Mesodermal cell (in vitro differentiated cells): ENCODE measurements around the gene SLC27A1. TPM values are rescaled to one million over a fixed set of nuclear protein-coding genes. Genes with fewer than 3 reads are reported as not detected.

Experiments used
- H3K27ac ChIP-seq: 2 replicates; pipeline ENCODE4 v1.7.0; 2013; ENCODE audit warnings: mild to moderate bottlenecking, low read depth, low read length, moderate library complexity; ENCODE audit not compliant: severe bottlenecking
- H3K36me3 ChIP-seq: 2 replicates; pipeline ENCODE4 v1.7.1; 2013; ENCODE audit warnings: mild to moderate bottlenecking, low read length, moderate library complexity; ENCODE audit not compliant: control insufficient read depth, insufficient read depth
- H3K4me1 ChIP-seq: one replicate; pipeline ENCODE4 v1.7.1; 2013; ENCODE audit warnings: mild to moderate bottlenecking, low read length; ENCODE audit not compliant: insufficient read depth, control insufficient read depth, poor library complexity, severe bottlenecking
- H3K4me3 ChIP-seq: 2 replicates; pipeline ENCODE4 v1.7.0; 2013; ENCODE audit warnings: low read length, control low read depth, mild to moderate bottlenecking; ENCODE audit not compliant: insufficient read depth, poor library complexity, severe bottlenecking; ENCODE audit errors: extremely low read depth
- H3K9me3 ChIP-seq: 2 replicates; pipeline ENCODE4 v1.7.1; 2013; ENCODE audit warnings: mild to moderate bottlenecking, low read length, moderate library complexity; ENCODE audit not compliant: control insufficient read depth
- WGBS, 2 experiments: methylation state at CpG; one replicate each; pipeline ENCODE4 v1.1.5; 2013; ENCODE audit warnings: missing lambda C conversion rate in 2 of 2; ENCODE audit not compliant: insufficient coverage in 2 of 2; 5-methylcytosine and 5-hydroxymethylcytosine counted together
- polyA plus RNA-seq, 2 experiments: library from polyadenylated mRNA; stranded (reverse); fragments of 50-300 nt; gene quantifications; one replicate each; pipeline ENCODE4 v1.2.3, GENCODE V29; 2013

Gene SLC27A1
- polyA plus RNA-seq (2013, experiment 1 of 2) = 17.0 TPM
- 12.7 TPM for polyA plus RNA-seq (2013, experiment 2 of 2)

DNA sequence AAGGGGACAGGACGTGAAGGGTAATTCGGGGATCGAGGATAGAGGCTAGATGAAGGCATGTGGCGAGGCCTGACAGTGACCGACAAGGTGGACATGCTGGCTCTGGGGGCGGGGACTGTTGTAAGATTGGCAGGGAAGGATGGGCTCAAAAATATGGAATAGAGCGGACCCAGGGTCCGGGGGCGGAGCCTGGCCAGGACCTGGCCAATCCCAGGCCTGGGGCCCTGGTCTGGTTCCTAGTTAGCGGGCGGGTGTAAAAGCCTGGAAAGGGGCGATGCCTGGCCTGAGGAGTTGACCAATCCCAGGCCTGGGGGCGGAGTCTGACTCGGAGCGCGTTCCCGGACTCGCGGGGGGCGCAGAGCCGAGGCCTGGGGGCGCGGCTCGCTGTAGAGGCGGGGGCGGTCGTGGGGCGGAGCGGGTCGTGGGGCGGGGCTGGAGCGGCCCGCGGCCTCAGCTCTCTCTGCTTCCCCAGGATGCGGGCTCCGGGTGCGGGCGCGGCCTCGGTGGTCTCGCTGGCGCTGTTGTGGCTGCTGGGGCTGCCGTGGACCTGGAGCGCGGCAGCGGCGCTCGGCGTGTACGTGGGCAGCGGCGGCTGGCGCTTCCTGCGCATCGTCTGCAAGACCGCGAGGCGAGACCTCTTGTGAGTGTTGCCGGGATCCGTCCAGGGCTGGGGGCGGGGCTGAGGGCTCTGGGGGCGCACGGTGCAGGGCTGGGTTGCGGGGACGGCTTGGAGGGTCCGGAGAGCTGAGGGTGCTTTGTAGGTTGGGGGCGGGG, at the start of gene SLC27A1:
Gene SLC27A1, plus strand, starts transcription at position 457 of the 774 bp plus-strand sequence. Its CDS starts 17 bp downstream, at position 474.
- 0 to 1% methylated on average over 51 to 54 of the region's 67 CpGs for WGBS, 2 experiments
- Histone ChIP-seq H3K4me1 (peaks cover 22% of the 10 kb centered on the region), H3K36me3 (no peaks in the 10 kb centered on the region), H3K9me3 (no peaks in the 10 kb centered on the region), H3K4me3 (peak within 1 kb of the TSS; percentile 63), H3K27ac (peak within 1 kb of the TSS; percentile 85)

GRCh38 chr19:17421942-17422341, 48.4 kb upstream of the SLC27A1 start:
- peaks cover 17% of the 10 kb centered on the region for H3K36me3 ChIP-seq
- peaks cover 3% of the 10 kb centered on the region for H3K4me1 ChIP-seq
- H3K4me3 ChIP-seq = no peak overlapping the region
- 94 to 100% methylated on average over 2 to 4 of the region's 4 CpGs for WGBS, 2 experiments
- no peak overlapping the region for H3K27ac ChIP-seq
- no peaks in the 10 kb centered on the region for H3K9me3 ChIP-seq

DNA sequence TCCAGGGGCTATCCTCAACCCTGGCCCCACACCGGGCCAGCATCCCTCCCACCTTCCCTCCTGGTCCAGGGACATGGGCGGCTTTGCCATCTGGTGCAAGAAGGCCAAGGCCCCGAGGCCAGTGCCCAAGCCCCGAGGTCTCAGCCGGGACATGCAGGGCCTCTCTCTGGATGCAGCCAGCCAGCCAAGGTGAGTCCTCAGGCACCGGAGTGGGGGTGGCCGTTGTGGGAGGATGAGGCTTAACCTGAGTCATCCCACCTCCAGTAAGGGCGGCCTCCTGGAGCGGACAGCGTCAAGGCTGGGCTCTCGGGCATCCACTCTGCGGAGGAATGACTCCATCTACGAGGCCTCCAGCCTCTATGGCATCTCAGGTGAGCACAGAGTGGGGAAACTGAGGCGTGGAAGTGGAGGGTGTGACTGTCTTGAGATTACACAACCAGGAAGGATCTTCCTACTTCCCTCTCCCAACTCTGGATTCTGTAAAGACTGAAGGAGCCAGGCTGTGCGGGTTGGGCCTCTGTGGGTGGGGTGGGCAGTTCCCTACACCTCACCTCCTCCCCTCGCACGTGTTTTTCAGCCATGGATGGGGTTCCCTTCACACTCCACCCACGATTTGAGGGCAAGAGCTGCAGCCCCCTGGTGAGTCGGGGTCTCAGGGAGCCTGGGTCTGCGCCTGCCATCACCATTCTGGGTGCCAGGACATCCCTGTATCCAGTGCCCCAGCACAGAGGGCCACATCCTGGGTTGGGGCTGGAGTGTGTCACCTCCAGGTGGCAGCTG, 46.7 kb upstream of the SLC27A1 start:
- H3K9me3 ChIP-seq = no peaks in the 10 kb centered on the region
- H3K4me1 ChIP-seq = peaks cover 3% of the 10 kb centered on the region
- H3K36me3 ChIP-seq = peaks cover 17% of the 10 kb centered on the region
- 95 to 97% methylated on average over 14 to 17 of the region's 20 CpGs for WGBS, 2 experiments
- no peak overlapping the region for H3K4me3 ChIP-seq
- H3K27ac ChIP-seq = no peak overlapping the region

- H3K9me3 ChIP-seq = no peaks in the 10 kb centered on the region
- H3K4me1 ChIP-seq = peaks cover 3% of the 10 kb centered on the region
- 9 to 27% methylated on average over 13 to 19 of the region's 27 CpGs for WGBS, 2 experiments
- peaks cover 17% of the 10 kb centered on the region for H3K36me3 ChIP-seq
- no peak overlapping the region for H3K27ac ChIP-seq
- H3K4me3 ChIP-seq = no peak overlapping the region
These were observed 45.5 kb upstream of the SLC27A1 start for GRCh38 chr19:17424743-17425365.

- no peak overlapping the region for H3K4me3 ChIP-seq
- 86 to 93% methylated on average over 15 of the region's 17 CpGs for WGBS, 2 experiments
- peaks cover 2% of the 10 kb centered on the region for H3K4me1 ChIP-seq
- no peaks in the 10 kb centered on the region for H3K9me3 ChIP-seq
- H3K36me3 ChIP-seq = no peaks in the 10 kb centered on the region
- H3K27ac ChIP-seq = no peak overlapping the region
These were observed 40.6 kb upstream of the SLC27A1 start for GRCh38 chr19:17429641-17430113.

DNA sequence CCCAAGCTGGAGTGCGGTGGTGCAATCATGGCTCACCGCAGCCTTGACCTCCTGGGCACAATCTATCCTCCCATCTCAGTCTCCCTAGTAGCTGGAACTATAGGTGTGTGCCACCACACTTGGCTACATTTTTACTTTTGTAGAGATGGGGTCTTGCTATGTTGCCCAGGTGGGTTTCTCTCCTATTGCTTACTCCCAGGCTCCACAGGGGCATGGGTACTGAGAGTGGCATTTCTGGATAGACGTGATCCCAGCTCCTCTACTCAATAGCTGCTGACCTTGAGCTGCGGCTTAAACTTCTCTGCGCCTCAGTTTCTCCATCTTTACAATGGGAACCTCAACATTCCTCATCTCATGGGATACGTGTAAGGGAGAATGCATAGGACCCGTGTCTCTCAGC, 38.9 kb upstream of the SLC27A1 start:
- no peaks in the 10 kb centered on the region for H3K36me3 ChIP-seq
- no peak overlapping the region for H3K27ac ChIP-seq
- WGBS, 2 experiments = 91 to 100% methylated on average over 3 to 5 of the region's 7 CpGs
- H3K4me1 ChIP-seq = no peaks in the 10 kb centered on the region
- H3K9me3 ChIP-seq = no peaks in the 10 kb centered on the region
- H3K4me3 ChIP-seq = no peak overlapping the region

DNA sequence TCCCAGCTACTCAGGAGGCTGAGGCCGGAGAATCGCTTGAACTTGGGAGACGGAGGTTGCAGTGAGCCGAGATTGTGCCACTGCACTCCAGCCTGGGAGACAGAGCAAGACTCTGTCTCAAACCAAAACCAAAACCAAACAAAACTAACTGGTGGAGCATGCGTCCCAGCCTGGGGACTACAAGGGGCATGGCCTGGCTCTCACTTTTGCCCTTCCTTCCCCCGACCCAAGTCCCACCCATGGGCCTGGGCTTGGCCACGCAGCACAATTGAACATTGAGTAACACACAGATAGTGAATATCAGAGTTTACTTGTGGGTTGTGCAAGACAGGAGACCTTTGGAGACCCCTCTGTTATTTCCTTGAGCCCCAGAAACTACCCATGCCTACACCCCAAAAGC, 35.1 kb upstream of the SLC27A1 start:
- H3K36me3 ChIP-seq = no peaks in the 10 kb centered on the region
- WGBS, 2 experiments = 78 to 93% methylated on average over 1 to 3 of the region's 7 CpGs
- H3K27ac ChIP-seq = no peak overlapping the region
- H3K9me3 ChIP-seq = no peaks in the 10 kb centered on the region
- H3K4me1 ChIP-seq = no peaks in the 10 kb centered on the region
- no peak overlapping the region for H3K4me3 ChIP-seq

DNA sequence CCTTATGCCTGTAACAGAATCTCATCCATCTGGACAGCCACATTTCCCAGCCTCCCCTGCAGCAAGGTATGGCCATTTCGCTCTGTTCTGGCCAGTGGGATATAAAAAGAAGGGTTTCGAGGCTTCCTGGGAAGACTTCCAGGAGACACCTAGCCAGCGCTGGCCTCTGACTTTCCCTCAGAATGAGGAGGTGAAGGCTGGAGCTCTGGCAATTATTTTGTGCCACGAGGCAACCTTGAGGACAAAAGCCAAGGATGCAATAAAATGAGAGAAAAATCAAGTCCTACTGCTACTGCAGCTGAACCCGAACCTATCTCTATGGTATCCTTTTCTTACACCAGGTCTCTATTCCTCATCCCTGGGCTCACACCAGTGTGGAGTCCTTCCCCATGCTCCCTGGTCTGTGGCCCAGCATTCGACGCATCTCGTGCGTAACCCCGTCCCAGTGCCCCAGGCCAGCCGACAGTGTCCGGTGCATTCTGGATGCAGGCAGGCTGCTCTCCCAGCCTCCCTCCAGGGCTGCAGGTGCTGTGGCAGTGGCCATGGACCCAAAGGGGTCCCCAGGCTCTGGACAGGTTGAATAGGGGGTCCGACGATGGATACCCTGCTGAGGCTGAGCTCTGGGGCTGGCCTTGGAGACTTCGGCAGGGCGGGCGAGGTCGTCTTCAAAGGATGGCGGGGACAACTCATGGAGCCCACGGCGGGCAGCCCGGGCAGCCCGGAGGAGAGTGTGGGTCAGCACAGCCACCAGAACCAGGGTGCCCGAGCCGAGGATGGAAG, 34.0 kb upstream of the SLC27A1 start:
- no peak overlapping the region for H3K27ac ChIP-seq
- 94 to 97% methylated on average over 20 to 24 of the region's 25 CpGs for WGBS, 2 experiments

DNA sequence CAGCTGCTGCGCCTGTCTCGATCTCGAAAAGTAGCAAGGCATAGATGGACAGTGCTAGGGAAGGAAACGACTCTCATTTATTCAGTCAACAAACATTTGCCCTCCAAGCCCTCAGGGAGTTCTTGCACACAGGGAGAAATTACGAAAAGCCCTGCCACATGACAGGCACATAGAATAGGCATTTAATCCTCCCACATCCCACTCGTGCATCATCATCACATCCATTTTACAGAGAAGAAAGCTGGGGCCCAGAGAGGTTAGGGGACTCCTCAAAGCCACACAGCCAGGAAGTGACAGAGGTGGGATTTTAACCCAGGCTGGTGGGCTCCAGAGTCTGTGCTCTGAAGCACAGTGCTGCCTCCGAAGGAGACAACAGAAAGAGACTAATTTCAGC, 33.5 kb upstream of the SLC27A1 start:
- no peaks in the 10 kb centered on the region for H3K4me1 ChIP-seq
- H3K9me3 ChIP-seq = no peaks in the 10 kb centered on the region
- H3K36me3 ChIP-seq = no peaks in the 10 kb centered on the region
- no peak overlapping the region for H3K4me3 ChIP-seq
- WGBS, 2 experiments = 75 to 87% methylated on average over 4 to 5 of the region's 7 CpGs
- no peak overlapping the region for H3K27ac ChIP-seq

More for the DNA sequence above, 34.0 kb upstream of the SLC27A1 start:
- H3K4me3 ChIP-seq = no peak overlapping the region
- no peaks in the 10 kb centered on the region for H3K36me3 ChIP-seq
- no peaks in the 10 kb centered on the region for H3K4me1 ChIP-seq
- no peaks in the 10 kb centered on the region for H3K9me3 ChIP-seq
